Mesendoderm (in vitro differentiated cells): Measurements from ENCODE around the gene CHAT.

Experiments used
- DNase-seq: peaks from one replicate; pipeline ENCODE4 v3.0.0; 2013
- H2AK5ac ChIP-seq: 2 replicates; pipeline ENCODE4 v1.6.1; 2013; ENCODE audit warnings: low read length, inconsistent platforms
- H2BK120ac ChIP-seq: 2 replicates; pipeline ENCODE4 v1.6.1; 2013; ENCODE audit warnings: low read depth, mild to moderate bottlenecking, low read length, moderate library complexity, mixed read lengths
- H2BK15ac ChIP-seq: replicated peaks from 2 replicates; pipeline ENCODE4 v1.6.1; 2013; ENCODE audit warnings: low read depth, mild to moderate bottlenecking, moderate library complexity
- H2BK5ac ChIP-seq: 2 replicates; pipeline ENCODE4 v1.6.1; 2013; ENCODE audit warnings: low read length, inconsistent platforms
- H3K18ac ChIP-seq: 2 replicates; pipeline ENCODE4 v1.6.1; 2013; ENCODE audit warnings: mild to moderate bottlenecking, low read length, mixed read lengths
- H3K23ac ChIP-seq: one replicate; pipeline ENCODE4 v1.6.1; 2013; ENCODE audit warnings: low read length
- H3K27ac ChIP-seq: 2 replicates; pipeline ENCODE4 v1.5.1; 2013; ENCODE audit warnings: low read depth, mild to moderate bottlenecking, inconsistent platforms, low read length, moderate library complexity
- H3K27me3 ChIP-seq: 2 replicates; pipeline ENCODE4 v1.6.1; 2013; ENCODE audit warnings: low read length, control low read depth, mild to moderate bottlenecking, inconsistent platforms; ENCODE audit not compliant: insufficient read depth, poor library complexity
- H3K36me3 ChIP-seq: 2 replicates; pipeline ENCODE4 v1.6.1; 2013; ENCODE audit warnings: low read length, inconsistent platforms; ENCODE audit not compliant: control insufficient read depth, insufficient read depth
- H3K4ac ChIP-seq: one replicate; pipeline ENCODE4 v1.6.1; 2013; ENCODE audit warnings: low read depth, mild to moderate bottlenecking, low read length, moderate library complexity
- H3K4me1 ChIP-seq: 2 replicates; pipeline ENCODE4 v1.6.1; 2013; ENCODE audit warnings: low read depth, low read length, inconsistent platforms; ENCODE audit not compliant: control insufficient read depth
- H3K4me2 ChIP-seq: 2 replicates; pipeline ENCODE4 v1.6.1; 2013; ENCODE audit warnings: low read length
- H3K4me3 ChIP-seq: 2 replicates; pipeline ENCODE4 v1.5.1; 2013; ENCODE audit warnings: mild to moderate bottlenecking, low read length
- H3K56ac ChIP-seq: one replicate; pipeline ENCODE4 v1.6.1; 2013; ENCODE audit warnings: low read length
- H3K79me1 ChIP-seq: 2 replicates; pipeline ENCODE4 v1.6.1; 2013; ENCODE audit warnings: low read length, inconsistent platforms
- H3K79me2 ChIP-seq: 2 replicates; pipeline ENCODE4 v1.6.1; 2013; ENCODE audit warnings: mild to moderate bottlenecking, low read length; ENCODE audit not compliant: control insufficient read depth, insufficient read depth
- H3K9ac ChIP-seq: 2 replicates; pipeline ENCODE4 v1.6.1; 2013; ENCODE audit warnings: low read length, inconsistent platforms
- H4K5ac ChIP-seq: one replicate; pipeline ENCODE4 v1.6.1; 2013; ENCODE audit warnings: low read length
- H4K8ac ChIP-seq: one replicate; pipeline ENCODE4 v1.6.1; 2013; ENCODE audit warnings: low read depth, mild to moderate bottlenecking, control low read depth, low read length, moderate library complexity
- WGBS: extraction: QIAGEN DNeasy Blood & Tissue Kit; methylation state at CpG from one replicate; pipeline ENCODE4 v1.1.7; 2013; ENCODE audit warnings: low lambda C conversion rate, missing lambda C conversion rate; ENCODE audit not compliant: insufficient coverage; ENCODE audit errors: extremely low coverage; 5-methylcytosine and 5-hydroxymethylcytosine counted together

Gene CHAT

DNA sequence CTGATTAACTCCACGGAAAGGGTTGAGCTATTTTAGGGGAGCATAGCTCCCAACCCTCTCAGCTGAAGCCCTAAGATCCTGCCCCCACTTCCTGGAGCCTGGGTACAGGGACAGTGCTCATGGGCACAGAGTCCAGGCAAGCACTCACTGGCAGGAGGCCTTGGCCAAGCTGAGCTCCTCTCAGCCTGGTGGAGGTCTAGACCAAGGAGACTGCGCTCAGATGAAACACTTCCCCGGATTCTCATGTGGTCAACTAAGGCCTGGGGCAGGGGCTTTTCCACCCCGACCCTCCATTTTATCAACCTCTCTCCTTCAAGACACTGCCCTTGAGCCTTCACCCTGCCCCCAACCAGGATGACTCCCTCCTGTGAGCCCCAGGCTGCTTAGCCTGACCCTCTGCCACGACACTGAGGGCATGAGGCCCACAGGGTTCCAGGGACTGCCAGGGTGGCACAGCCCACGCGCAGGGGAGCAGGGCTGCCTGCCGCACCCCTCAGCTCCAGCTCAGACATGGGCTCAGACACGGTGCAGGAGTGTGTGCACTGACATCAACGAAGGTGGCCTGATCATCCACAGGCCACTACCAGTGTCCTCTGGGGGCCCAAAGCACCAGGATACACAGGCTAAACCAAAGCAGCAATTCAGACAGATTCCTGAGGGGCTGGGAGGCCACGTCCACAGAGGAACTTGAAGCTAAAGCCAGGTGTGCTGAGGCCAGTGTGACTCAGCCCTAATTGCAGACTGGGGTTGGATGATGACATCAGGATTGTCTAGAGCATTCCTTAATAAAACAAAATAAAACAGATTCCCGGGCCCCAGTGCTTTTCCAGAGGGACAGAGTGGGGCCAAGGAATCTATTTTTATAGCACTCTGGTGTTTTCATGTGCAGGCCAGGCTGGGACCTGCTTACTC, 18.8 kb downstream of the CHAT start:
- Histone ChIP-seq H3K56ac (peak overlapping the region; percentile 17), H3K4ac (no peak overlapping the region), H3K9ac (no peak overlapping the region), H4K8ac (no peak overlapping the region), H4K5ac (no peak overlapping the region), H3K4me3 (no peak overlapping the region), H3K79me1 (no peaks in the 10 kb centered on the region), H3K27ac (no peak overlapping the region), H2BK120ac (no peak overlapping the region), H3K4me2 (no peak overlapping the region), H3K18ac (no peak overlapping the region), H2AK5ac (no peak overlapping the region), H2BK15ac (no peak overlapping the region), H3K4me1 (no peaks in the 10 kb centered on the region), H3K36me3 (no peaks in the 10 kb centered on the region), H3K23ac (no peak overlapping the region), H3K79me2 (no peaks in the 10 kb centered on the region), H2BK5ac (no peak overlapping the region), H3K27me3 (no peaks in the 10 kb centered on the region)
- no CpG with 5 or more reads among the region's 12 CpGs for WGBS
- DNase-seq = peak; percentile 75

- H3K4me1 ChIP-seq = no peaks in the 10 kb centered on the region
- H3K4me2 ChIP-seq = no peak overlapping the region
- H2AK5ac ChIP-seq = no peak overlapping the region
- no peak overlapping the region for H2BK120ac ChIP-seq
- no peak overlapping the region for H3K27ac ChIP-seq
- H3K18ac ChIP-seq = no peak overlapping the region
- H3K56ac ChIP-seq = no peak overlapping the region
- H4K8ac ChIP-seq = no peak overlapping the region
- no peak for DNase-seq
- H3K27me3 ChIP-seq = no peaks in the 10 kb centered on the region
- H3K9ac ChIP-seq = no peak overlapping the region
- no peak overlapping the region for H2BK15ac ChIP-seq
- H3K36me3 ChIP-seq = no peaks in the 10 kb centered on the region
- H3K23ac ChIP-seq = no peak overlapping the region
- H3K4me3 ChIP-seq = no peak overlapping the region
- H3K79me1 ChIP-seq = no peaks in the 10 kb centered on the region
- no peak overlapping the region for H4K5ac ChIP-seq
- H3K4ac ChIP-seq = no peak overlapping the region
- no peaks in the 10 kb centered on the region for H3K79me2 ChIP-seq
- no CpG with 5 or more reads among the region's 13 CpGs for WGBS
- no peak overlapping the region for H2BK5ac ChIP-seq
Measured at GRCh38 chr10:49633327-49634068, 19.7 kb downstream of the CHAT start.

DNA sequence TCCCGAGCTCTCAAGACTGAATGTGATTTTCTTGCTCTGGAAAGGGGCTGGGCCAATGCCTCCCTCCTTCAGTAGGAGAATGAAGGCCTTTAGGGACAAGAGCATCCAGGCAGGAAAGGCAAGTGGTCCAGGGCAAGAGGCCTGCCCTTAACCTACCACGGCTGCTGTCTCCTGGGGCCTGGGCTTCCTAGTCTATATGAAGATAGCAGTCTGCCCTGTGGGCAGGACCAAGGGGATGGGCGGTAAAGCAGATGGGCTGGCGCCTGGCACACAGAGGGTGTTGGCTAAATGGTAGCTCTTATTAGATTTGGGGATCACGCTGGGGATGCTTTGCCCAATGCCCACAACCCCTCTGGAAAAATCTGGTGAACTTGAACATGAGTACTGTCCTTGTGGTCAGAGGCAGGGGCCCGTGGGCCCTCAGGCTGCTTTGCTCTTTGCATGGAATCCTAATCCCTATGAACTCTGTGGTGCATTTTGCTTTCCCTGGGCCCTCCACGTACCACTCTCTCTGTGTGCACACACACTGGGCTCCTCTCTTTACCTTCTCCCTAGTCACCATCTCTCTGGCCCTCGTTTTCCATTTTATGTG, 20.3 kb downstream of the CHAT start:
- Histone ChIP-seq H3K4me3 (no peak overlapping the region), H3K18ac (no peak overlapping the region), H4K8ac (no peak overlapping the region), H2BK5ac (no peak overlapping the region), H3K79me2 (no peaks in the 10 kb centered on the region), H3K27ac (no peak overlapping the region), H2BK120ac (no peak overlapping the region), H3K27me3 (no peaks in the 10 kb centered on the region), H3K4me1 (no peaks in the 10 kb centered on the region), H3K79me1 (no peaks in the 10 kb centered on the region), H2AK5ac (no peak overlapping the region), H2BK15ac (no peak overlapping the region), H3K4me2 (no peak overlapping the region), H4K5ac (no peak overlapping the region), H3K23ac (no peak overlapping the region), H3K36me3 (no peaks in the 10 kb centered on the region), H3K4ac (no peak overlapping the region), H3K56ac (no peak overlapping the region), H3K9ac (no peak overlapping the region)
- no CpG with 5 or more reads among the region's 8 CpGs for WGBS
- no peak for DNase-seq

DNA sequence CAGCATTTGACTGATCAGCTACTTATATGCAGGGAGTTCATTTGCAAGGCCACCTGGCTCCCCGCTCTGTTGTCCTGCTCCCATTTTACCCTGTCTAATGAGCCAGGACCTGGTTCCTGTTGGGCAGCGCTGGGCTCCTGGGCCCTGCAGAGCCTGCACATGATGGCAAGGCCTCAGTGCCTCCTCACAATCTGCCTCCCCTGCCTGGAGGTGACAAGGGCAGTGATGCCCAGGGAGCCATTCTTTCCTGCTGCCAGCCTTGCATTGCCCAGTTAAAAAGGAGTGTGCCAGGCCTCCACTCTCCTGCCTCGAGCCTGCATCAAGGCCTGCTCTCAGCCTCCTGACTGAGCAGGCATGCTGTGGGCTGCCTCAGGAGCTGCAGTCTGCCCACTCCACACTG, 28.5 kb downstream of the CHAT start:
- Histone ChIP-seq H2AK5ac (no peak overlapping the region), H2BK15ac (no peak overlapping the region), H3K18ac (no peak overlapping the region), H4K5ac (no peak overlapping the region), H3K36me3 (no peaks in the 10 kb centered on the region), H3K4me1 (no peaks in the 10 kb centered on the region), H3K9ac (no peak overlapping the region), H3K79me2 (no peaks in the 10 kb centered on the region), H2BK120ac (no peak overlapping the region), H4K8ac (no peak overlapping the region), H3K4me2 (no peak overlapping the region), H3K4ac (no peak overlapping the region), H3K4me3 (no peak overlapping the region), H2BK5ac (no peak overlapping the region), H3K56ac (no peak overlapping the region), H3K23ac (no peak overlapping the region), H3K79me1 (no peaks in the 10 kb centered on the region), H3K27ac (no peak overlapping the region), H3K27me3 (no peaks in the 10 kb centered on the region)
- no CpG with 5 or more reads among the region's 3 CpGs for WGBS
- no peak for DNase-seq

- Histone ChIP-seq H3K27ac (no peak overlapping the region), H3K79me2 (no peaks in the 10 kb centered on the region), H3K27me3 (no peaks in the 10 kb centered on the region), H3K36me3 (no peaks in the 10 kb centered on the region), H3K4me1 (no peaks in the 10 kb centered on the region), H3K18ac (no peak overlapping the region), H4K5ac (no peak overlapping the region), H2BK120ac (no peak overlapping the region), H4K8ac (no peak overlapping the region), H3K79me1 (no peaks in the 10 kb centered on the region), H3K4me2 (no peak overlapping the region), H3K4me3 (no peak overlapping the region), H2BK15ac (no peak overlapping the region), H3K4ac (no peak overlapping the region), H3K56ac (no peak overlapping the region), H2AK5ac (no peak overlapping the region), H3K9ac (no peak overlapping the region), H2BK5ac (no peak overlapping the region), H3K23ac (no peak overlapping the region)
- no peak for DNase-seq
- WGBS = no CpG with 5 or more reads among the region's 5 CpGs
Measured at GRCh38 chr10:49643241-49644034, 29.6 kb downstream of the CHAT start.
